Activated CD4-positive, CD25-positive, alpha-beta regulatory T cell treated with anti-CD3 and anti-CD28 coated beads, Interleukin-2, amount 50 U/mL, for 24 hours (primary cell): ENCODE data around the gene KANSL1L.

ENCODE experiments used
- ATAC-seq, 2 donors: fragments of 150-1000 bp; cut with Tn5 transposase; one replicate each; pipeline ENCODE4 v1.10.0; 2021; ENCODE audit warnings: mild to moderate bottlenecking in 1 of 2, moderate library complexity in 1 of 2

Gene KANSL1L

DNA sequence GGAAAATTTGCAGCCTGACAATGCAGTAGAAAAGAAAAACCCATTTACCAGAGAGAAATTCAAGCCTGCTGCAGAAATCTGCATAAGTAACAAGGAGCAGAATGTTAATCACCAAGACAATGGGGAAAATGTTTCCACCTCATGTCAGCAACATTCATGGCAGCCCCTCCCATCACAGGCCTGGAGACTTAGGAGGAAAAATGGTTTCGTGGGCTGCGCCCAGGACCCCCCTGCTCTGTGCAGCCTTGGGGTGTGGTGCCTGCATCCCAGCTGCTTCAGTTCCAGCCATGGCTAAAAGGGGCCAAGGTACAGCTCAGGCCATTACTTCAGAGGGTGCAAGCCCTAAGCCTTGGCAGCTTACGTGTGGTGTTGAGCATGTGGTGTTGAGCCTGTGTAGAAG, 115.4 kb downstream of the KANSL1L start:
- no peak for ATAC-seq

DNA sequence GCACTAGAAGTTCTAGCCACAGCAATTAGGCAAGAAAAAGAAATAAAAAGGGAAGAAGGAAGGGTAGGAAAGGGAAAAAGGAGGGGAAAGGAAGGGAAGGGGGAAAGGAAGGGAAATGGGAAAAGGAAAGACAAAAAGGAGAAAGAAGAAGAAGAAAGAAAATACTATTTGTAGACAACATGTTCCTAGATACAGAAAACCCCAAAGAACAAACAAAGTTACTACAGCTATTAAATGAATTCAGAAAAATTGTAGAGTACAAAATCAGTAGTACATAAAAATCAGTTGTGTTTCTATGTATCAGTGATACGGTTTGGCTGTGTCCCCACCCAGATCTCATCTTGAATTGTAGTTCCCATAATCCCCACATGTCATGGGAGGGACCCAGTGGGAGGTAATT, 116.5 kb downstream of the KANSL1L start:
- ATAC-seq, result no peak

DNA sequence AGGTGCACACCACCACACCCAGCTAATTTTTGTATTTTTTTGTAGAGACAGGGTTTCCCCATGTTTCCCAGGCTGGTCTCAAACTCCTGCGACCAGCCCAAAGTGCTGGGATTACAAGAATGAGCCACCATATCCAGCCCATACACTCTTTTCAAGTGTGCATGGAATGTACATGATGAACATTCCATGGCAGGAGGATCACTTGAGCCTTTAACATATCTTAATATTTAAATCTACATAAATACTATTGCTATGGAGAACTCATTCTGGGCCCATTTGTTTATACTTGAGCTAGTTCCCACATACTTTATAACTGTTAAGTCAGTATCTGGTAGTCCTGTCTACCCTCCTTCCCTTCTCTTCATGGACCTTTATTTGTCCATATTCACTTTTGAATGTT, 120.3 kb downstream of the KANSL1L start:
- no peak for ATAC-seq

DNA sequence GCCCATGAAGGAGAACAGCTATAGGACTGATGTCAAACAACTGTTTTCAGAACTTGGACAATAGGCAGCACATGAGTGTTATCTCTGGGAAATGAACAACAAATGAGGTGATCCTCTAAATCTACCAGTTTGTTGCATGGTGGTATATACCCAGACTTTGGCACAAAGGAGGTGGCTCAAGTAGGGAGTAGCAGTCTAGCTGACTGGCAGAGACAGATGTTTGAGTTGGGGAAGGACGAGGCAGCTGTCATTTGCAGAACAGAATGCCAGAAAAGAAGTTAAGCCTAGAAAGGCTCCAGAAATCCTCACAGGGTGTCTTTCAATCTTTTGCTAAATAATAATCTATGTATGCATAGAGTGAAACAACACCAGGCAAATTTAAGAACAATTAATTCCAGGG, 121.4 kb downstream of the KANSL1L start:
- no peak for ATAC-seq

DNA sequence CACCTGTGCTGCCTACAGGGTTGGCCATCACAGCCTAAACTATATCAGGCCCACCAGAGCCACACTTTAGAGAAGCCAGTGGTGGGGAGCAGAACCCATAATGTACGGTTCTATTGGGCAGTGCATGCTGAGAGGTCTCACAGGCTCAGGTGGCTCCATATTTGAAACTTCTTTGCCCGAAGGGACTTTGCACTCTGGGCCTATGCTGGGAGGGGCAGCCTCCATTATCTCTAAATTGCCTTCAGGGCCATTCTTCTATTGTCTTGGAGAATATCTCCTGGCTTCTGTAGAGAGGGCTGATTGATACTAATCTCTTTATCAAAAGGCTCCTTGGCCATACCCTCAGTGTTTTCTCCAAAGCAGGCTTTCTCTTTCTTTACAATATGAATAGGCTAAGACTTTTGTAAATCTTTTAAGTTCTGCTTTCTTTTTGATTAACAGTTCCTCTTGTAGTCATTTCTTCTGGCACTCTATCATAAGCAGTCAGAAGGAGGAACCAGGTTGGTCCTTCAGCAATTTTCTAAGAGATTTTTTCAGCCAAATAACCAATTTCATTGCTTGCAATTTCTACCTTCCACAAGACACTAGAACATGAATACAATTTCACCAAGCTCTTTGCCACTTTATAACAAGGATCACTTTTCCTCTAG, 124.2 kb downstream of the KANSL1L start:
- ATAC-seq, result no peak

DNA sequence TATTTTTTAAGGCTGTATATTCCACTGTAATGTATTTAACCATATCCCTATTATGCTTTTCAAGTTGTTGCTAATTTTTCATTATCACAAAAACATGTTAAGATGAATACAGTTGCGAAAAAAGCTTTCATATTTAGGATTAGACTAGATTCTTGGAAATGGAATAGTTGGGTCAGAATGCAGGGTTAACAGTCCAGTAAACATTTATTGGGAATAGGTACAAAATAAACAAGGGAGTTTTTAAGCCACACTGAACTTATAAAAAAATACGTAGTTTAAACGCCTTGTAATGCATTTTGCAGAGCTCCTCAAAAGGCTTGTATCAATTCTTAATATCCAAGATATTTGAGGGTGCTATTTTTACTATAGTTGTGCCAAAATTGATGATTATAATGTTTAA, 133.1 kb downstream of the KANSL1L start:
- no peak for ATAC-seq

DNA sequence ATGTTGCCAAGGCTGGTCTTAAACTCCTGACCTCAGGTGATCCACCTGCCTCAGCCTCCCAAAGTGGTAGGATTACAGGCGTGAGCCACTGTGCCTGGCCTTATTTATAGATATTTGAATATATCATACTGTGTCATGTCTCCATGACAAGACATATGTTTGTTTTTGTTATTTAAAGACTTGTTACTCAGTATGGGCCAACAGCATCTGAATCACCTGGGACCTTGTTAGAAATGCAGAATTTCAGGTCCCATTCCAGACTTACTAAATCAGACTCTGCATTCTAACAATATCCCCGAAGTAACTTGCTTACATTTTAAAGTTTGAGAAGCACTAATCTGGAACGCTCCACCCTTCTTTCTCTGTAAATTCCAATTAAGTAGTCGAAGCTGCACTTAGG, 135.5 kb downstream of the KANSL1L start:
- no peak for ATAC-seq

DNA sequence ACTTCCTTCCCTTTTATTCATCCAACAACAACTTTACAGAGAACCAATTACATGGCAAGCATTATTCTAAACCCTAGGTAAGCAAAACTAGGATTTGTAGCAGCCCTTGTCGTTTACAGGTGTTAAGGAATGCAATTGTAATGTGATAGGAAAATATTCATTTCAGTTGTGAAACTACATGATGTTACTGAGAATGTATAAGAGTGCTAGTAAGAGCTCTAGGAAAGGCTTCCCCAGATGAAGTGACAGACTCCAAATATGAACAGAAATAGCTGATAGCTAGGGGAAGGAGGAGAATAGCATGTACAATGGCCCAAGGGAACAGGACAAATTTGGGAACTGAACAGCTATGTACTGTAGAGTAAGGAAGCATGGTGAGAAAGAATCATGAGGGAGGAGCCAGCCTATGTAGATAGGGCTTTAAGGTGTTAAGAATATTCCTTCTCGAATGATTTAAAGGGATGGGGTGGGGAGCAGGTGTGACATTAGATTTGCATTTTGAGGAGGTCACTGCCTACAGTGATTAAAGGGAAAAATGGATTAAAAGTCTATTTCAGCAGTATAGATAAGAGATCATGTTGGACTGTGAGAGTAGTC, 137.0 kb downstream of the KANSL1L start:
- no peak for ATAC-seq

DNA sequence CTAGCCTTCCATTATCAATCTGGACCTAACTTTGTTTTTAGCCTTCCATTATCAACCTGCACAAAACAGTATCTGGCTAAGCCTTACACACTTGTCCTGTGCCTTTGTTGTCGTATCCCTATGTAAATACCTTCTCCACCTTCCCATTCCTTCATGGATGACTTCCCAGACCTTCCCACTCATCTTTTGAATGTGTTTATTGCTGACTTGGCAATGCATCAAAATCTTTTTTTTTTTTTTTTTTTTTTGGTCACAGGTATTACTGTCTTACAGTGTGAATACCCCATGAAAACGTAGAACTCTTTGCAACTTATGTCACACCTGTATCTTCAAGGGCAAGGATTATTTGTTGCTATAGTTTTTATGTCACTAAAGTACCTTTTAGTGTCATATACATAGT, 143.0 kb downstream of the KANSL1L start:
- no peak for ATAC-seq

DNA sequence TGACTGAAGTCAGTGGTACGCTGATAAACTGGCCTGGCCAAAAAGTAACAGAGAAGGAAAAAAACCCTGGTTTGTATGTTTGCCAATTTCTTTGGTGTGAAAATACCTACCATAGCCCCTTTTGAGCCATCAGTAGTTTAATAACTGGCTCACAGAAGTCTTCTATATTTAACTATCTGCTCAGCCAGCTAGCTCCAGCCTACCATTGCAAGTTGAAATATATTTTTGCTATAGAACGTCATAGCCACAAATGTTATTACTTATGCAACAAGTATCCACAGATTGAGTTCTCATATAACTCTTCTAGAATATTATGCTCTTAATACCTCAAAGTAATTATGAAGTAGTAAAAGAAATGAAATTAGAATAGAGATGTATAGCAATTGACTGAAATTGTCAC, 143.6 kb downstream of the KANSL1L start:
- no peak for ATAC-seq

DNA sequence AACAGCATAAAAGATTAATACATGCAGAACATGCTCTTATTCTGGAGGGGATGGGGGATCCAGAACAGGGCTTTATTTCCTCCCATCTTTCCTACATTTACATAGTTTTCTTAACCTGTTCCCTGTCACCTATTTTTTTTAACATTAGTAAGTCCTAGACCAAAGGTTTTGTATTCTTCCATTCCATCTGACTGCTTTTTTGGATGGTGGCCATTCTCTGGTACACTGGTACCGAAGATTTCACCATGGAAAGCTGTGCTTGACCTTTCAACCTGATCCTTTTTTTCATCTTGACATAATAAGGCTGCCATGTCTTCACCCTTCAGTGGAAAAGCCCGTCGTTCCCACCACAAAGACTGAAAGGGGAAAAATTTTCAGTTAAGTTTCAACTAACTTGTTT, 148.4 kb downstream of the KANSL1L start:
- no peak for ATAC-seq

DNA sequence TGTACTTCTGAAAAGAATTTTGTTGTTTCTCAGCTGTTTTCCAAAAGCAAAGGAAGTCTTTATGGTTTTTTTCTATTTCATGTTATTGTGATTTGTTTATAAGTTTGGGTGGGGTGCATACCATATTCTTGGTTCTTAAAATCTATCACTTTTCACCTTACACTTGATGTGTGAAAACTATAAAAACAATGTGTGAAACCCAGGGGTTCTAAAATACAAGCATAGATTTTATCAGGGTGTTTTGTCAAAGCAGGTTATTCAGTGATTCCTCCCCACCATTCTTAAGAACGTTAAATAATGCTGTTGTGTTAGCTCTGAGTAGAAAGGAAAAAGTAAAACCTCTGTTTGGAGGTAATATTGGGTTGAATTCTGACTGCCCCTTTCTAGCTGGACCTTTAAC, 151.1 kb downstream of the KANSL1L start:
- no peak for ATAC-seq

DNA sequence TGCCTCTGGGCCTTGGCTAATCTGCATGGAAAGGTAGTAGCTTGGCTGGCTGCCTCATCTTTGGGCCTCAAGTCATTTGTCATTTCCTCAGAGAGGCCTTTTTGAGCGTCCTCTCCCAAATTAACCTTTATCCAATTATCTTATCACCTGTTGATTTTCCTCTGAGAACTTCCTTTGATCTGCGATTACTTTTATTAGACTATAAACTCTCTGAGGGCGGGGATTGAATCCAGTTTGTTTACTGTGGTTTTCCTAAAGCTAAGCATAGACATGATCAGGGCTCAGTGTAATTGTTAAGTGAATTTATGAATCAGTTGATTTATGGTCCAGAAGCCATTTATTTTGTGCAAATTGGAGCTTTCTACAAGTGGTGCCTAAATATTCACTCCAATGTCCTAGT, 161.3 kb downstream of the KANSL1L start:
- no peak for ATAC-seq

DNA sequence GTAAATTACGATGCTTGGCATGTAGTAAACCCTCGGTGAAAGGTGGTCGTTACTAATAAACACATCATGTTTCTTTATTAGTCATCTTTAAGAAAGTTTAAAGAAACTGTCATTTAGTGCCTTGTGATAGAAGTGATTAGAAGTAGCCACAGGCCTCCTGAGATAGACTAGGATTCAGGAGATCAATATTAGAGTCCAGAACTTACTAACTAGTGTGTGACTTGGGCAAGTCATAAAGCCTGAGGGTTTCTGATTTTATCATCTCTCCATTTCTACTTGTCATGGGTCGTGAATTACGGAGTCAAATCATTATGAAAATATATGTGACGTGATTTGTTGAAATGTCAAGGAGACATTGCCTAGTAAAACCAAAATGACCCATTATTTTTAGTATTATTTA, 162.1 kb downstream of the KANSL1L start:
- ATAC-seq, result peak; percentile 77 to 81

DNA sequence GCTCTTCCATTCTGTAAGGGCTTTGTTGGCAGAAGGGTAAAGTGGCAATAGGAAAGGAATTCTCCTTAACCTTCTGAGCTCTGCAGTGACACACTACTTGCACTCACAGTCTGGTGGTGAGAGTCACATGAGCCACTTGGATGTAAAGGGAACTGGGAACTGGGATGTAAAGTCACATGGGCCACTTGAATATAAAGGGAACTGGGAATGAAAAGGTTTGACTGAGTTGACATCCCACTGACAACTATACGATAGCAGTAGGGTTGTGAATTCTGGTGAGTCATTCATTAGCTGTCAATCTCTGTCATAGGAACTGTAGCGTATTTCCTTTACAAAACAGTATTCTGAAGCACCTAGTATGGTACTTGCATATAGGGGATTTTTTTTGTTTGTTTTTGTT, 163.3 kb downstream of the KANSL1L start:
- peak in 1 of 2 donors; percentile 11 for ATAC-seq

DNA sequence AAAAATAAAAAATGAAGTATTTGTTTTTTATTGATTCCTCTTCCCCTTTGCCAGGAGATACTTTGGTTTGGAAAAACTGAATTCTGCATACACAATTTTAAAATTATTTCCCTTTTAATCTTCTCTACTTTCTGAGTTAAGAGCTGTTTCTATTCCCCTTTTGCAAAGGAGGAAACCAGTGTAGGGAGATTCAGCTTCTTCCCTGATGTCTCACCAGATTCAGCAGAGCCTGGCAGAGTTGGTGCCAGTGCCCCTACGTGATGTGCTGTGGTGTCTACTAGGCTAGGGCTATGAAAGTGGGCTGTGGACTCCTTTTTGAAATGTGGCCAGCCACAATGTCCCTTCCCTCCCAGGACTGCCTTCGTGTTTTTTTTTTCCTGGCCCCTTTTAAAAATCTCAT, 166.3 kb downstream of the KANSL1L start:
- no peak for ATAC-seq

DNA sequence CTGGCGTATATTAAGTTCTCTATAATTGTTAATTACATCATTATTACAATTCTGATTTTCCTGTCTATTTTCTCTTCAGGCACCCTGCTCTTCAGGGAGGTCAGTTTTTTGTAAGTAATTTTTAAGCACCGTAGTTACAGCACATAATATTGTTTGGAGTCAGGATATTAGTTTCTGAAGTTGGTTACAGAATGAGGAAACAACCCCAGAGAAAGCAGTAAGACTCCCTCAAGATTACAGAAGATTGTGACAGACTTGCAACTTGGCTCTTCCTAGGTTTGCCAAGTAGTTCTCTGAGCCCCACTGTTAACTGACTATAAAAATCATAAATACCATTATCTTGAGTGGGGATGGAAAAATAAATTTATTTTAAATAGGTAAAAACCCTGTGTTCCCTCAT, 167.8 kb downstream of the KANSL1L start:
- ATAC-seq, result no peak

DNA sequence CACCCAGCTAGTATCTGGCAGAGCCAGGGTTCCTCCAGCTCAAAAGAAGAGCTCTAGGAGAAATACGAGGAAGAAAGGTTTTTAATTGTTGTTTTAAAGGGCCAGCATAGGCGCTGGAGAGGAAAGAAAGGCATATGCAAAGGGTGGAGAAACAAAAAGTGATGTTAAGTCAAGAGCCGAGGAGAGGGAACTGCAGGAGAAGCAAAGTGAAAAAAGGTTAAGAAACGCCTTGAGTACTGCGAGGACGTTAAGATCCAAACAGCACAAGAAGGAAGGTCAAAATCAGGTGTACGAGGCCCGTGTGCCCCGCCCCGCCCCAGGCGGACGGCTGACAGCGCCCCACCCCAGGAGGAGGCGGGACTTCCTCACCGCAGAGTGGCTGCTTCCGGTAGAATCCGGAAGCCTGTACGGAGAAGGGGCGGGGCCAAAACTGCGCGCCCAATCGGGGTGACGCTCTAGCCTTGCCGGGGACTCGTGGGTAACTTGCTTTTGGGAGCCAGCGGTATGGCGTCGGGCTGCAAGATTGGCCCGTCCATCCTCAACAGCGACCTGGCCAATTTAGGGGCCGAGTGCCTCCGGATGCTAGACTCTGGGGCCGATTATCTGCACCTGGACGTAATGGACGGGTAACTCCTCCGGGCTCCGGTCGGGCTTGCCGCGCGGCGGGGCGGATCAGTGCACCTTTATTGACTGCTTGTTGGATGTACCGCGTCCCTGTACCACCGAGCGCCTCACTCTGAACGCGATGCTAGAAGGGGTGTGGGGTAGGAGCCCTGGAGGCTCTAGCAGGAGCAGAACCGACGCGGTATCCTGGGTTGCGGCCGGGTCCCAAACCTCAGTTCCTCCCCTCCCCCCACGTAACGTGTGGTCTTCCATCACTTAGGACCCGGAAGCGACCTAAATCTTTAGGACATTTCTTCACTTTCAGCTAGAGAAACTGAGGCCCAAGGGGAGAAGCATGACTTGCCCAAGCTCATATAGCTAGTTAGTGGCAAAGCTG, 168.8 kb downstream of the KANSL1L start, which contains the start of gene RPE:
RPE (plus strand) TSS at position 481 of the 1,000 bp plus-strand sequence; CDS start at position 505, 24 bp downstream.
- ATAC-seq, result peak; percentile 99 to 100

DNA sequence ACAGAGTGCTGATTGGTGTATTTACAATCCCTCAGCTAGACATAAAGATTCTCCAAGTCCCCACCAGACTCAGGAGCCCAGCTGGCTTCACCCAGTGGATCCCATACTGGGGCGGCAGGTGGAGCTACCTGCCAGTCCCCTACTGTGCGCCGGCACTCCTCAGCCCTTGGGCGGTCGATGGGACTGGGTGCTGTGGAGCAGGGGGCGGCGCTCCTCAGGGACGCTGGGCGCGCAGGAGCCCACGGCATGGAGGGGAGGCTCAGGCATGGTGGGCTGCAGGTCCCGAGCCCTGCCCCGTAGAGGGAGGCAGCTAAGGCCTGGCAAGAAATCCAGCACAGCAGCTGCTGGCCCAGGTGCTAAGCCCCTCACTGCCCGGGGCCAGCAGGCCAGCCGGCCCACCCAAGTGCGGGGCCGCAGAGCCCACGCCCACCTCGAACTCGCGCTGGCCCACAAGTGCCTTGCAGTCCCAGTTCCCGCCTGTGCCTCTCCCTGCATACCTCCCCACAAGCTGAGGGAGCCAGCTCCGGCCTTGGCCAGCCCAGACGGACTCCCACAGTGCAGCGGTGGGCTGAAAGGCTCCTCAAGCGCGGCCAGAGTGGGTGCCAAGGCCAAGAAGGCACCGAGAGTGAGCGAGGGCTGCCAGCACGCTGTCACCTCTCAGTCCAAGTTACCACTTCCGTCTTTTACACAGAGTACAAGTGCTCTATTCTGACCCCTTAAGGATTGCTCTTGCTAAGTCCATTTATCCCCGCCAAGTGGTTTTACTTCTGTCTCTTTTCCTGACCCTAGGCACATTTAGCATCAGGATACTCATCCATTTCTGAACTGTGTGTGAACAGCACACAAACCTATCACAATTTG, 170.5 kb downstream of the KANSL1L start:
- no peak for ATAC-seq

DNA sequence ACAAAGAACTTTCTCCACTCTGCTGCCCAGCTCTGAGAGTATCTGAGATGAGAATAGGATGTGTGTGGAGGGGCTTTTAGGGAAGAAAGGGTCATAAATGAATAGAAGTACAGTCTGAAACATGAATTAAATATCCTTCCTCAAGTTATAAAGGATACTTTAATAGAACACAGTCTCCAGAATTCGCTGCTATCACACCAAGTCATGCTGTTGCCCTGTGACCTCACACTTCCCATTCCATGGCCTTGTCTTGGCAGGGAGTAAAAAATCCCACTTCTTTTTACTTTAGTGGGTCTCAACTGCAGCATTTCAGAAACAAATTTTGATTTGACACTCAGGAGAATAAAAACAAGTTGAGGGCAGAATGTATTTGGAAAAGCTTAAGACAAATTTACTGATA, 172.6 kb downstream of the KANSL1L start:
- no peak for ATAC-seq

DNA sequence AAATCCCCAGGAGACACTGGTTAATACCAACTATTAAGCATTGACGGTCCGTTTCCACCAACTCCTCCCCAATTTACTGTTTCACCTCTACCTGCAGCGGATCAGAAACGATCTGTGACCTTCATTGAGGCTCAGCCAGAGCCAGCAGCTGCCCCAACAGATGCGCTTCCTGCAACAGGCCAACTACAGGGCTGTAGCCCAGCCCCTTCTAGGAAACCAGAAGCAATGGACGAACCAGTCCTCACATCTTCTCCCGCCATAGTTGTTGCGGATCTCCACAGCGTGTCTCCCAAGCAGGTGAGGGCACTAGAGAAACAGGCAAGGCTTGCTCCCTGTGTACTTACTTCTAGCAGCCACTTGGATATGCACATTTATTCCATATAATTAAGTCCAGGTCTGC, 177.2 kb downstream of the KANSL1L start:
- no peak for ATAC-seq

DNA sequence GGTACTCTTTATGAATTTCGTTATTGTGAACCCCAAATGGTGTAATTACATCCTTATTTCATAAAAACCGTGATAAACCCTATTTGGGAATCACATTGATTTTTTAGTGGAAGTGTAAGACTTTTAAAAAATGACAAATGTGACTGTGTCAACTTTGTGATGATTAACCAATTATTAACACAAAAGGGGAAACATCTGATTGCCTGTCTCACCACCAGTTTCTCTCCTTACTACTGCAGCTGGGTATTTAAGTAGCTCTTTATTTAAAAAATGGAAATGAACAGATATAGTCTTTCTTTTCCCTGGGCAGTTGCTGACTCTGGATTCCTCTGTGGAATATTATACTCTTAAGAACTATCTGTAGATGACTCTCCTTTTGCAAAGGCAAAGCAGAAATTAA, 180.4 kb downstream of the KANSL1L start:
- no peak for ATAC-seq

DNA sequence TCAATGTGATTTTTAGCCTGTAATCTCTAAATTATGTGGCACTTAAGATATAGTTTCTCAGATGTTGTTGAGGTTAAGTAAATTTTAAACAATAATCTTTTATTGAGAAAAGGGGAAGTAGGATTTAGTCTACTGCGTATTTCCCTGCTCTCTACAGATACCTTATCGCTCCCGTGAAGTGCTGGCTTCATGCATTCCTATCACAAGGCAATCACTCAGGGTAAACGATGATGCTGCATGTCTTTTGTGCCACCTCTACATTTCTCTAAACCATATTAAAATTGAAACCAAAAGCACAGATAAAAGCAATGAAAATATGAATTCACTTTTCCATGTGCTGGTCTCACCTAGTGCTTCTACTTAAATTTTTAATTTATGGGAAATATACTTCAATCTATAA, 183.2 kb downstream of the KANSL1L start:
- peak; percentile 38 to 44 for ATAC-seq
